ENCODE results near the gene SH3GLB2. TPM values are rescaled to one million over a fixed set of nuclear protein-coding genes. Genes with fewer than 3 reads are reported as not detected.

SH3GLB2 gene
- total RNA-seq, 1 donor from 2014 or later = 94.7 TPM

DNA sequence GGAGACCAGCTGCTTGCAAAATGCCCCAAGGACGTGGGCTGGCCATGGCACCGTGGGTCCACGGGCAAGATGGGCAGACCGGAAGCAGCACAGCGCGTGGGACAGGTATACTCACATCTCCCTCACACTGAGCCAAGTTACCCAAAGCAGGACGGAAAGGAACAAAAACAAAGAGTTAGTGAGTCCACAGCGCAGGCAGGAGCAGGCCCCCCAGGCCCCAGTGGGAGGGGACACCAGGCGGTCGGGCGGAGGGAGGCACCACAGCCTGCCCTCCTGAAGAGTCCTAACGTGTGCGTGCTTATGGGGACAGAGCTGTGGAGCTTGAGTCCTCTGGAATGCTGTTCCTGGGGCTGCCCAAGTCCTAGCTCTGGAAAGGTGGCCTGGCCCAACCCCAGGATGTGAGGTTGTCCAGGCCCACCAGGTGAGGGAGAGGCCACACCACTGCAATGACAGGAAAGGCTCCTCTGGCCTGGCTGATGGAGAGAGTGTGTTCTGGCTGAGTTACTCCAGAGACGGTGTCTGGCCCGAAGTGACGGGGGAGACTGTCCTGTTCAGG lies 15.2 kb downstream of the SH3GLB2 start:
- no peaks in the 10 kb centered on the region for H3K27me3 ChIP-seq (ENCODE audit: low read depth)
- no peak overlapping the region for H3K4me3 ChIP-seq
- no peak overlapping the region for H3K27ac ChIP-seq
- DNase-seq (no peak), ATAC-seq (no peak)
- peaks cover 82% of the 10 kb centered on the region for H3K36me3 ChIP-seq
- no peaks in the 10 kb centered on the region for H3K9me3 ChIP-seq
- intact Hi-C loops (cut with DNase I) = no loop called here
- H3K4me1 ChIP-seq = no peaks in the 10 kb centered on the region
- TF ChIP-seq, protein P1, sequence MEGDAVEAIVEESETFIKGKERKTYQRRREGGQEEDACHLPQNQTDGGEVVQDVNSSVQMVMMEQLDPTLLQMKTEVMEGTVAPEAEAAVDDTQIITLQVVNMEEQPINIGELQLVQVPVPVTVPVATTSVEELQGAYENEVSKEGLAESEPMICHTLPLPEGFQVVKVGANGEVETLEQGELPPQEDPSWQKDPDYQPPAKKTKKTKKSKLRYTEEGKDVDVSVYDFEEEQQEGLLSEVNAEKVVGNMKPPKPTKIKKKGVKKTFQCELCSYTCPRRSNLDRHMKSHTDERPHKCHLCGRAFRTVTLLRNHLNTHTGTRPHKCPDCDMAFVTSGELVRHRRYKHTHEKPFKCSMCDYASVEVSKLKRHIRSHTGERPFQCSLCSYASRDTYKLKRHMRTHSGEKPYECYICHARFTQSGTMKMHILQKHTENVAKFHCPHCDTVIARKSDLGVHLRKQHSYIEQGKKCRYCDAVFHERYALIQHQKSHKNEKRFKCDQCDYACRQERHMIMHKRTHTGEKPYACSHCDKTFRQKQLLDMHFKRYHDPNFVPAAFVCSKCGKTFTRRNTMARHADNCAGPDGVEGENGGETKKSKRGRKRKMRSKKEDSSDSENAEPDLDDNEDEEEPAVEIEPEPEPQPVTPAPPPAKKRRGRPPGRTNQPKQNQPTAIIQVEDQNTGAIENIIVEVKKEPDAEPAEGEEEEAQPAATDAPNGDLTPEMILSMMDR (IDR thresholded peaks at IDR 0.05) = no peak

DNA sequence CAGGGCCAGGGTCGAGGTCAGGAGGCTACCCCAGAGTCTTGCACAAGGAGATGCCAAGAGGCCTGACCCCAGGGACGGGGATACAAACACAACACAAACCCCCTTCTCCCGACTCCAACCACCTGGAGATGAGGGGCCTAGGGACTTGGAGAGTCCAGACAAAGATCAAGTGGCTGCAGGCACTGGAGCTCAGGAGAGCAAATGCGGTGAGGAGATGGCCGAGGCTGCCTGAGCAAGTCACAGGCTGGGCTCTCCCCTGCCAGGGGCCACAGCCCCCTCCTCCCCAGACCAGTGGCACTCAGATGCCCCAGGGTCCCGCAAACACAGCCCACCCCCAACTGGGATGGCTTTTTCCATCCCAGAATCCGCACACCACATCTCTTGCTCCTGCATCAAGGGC lies 15.8 kb downstream of the SH3GLB2 start:
- Histone ChIP-seq H3K9me3 (no peaks in the 10 kb centered on the region), H3K36me3 (peaks cover 84% of the 10 kb centered on the region), H3K27ac (no peak overlapping the region), H3K4me1 (no peaks in the 10 kb centered on the region), H3K4me3 (no peak overlapping the region), H3K27me3 (ENCODE audit: low read depth) (no peaks in the 10 kb centered on the region)
- intact Hi-C loops (cut with DNase I) = no loop called here
- TF ChIP-seq, protein P1 (IDR thresholded peaks at IDR 0.05) = no peak
- DNase-seq (no peak), ATAC-seq (no peak)

DNA sequence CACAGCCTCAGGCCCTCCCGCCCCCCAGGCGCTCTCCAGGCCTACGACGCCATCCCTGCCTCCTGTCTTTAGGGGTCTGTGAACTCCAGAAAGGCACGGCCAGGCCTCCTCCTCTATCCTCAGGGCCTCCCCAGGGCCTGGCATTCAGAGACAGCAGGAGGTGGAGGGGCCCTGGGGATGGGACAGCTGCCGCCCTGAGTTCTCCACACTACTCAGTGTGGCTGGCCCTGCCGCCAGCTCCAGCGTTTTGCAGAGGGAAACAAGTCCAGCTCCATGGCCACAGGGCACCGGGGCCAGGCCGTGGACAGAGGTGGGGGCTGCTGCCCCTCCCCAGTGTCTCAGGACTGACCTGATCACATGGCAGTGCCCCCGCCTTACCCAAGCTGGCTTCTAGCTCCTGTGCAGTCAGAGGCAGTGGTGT lies 16.4 kb downstream of the SH3GLB2 start:
- intact Hi-C loops (cut with DNase I) = no loop called here
- peaks cover 85% of the 10 kb centered on the region for H3K36me3 ChIP-seq
- ATAC-seq (no peak), DNase-seq (no peak)
- TF ChIP-seq, protein P1 (IDR thresholded peaks at IDR 0.05) = no peak
- H3K27me3 ChIP-seq (ENCODE audit: low read depth) = no peaks in the 10 kb centered on the region
- no peak overlapping the region for H3K4me3 ChIP-seq
- H3K9me3 ChIP-seq = no peaks in the 10 kb centered on the region
- peaks cover 4% of the 10 kb centered on the region for H3K4me1 ChIP-seq
- no peak overlapping the region for H3K27ac ChIP-seq

DNA sequence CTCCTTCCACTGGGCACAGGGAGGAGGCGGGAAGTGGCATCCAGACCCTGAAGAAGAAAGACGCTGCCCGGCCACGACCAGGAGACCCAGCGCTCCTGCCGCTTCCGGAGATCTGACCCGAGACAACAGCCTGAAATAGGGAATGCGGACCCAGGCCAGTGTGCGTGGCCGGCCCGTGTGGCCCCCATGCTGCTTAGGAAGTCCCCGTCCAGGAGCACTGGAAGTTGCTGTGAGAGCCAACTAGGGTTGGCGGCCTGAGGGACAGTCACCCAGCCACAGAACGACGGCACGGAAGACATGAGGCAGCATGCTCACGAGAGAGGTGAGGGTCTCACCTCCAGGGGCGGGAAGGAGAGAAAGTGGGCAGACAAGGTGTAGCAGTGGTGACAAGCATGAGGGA lies 17.0 kb downstream of the SH3GLB2 start:
- H3K4me3 ChIP-seq = no peak overlapping the region
- no peaks in the 10 kb centered on the region for H3K9me3 ChIP-seq
- H3K27me3 ChIP-seq (ENCODE audit: low read depth) = no peaks in the 10 kb centered on the region
- TF ChIP-seq, protein P1 (IDR thresholded peaks at IDR 0.05) = no peak
- H3K27ac ChIP-seq = no peak overlapping the region
- ATAC-seq (no peak), DNase-seq (no peak)
- intact Hi-C loops (cut with DNase I) = no loop called here
- peaks cover 8% of the 10 kb centered on the region for H3K4me1 ChIP-seq
- peaks cover 91% of the 10 kb centered on the region for H3K36me3 ChIP-seq

DNA sequence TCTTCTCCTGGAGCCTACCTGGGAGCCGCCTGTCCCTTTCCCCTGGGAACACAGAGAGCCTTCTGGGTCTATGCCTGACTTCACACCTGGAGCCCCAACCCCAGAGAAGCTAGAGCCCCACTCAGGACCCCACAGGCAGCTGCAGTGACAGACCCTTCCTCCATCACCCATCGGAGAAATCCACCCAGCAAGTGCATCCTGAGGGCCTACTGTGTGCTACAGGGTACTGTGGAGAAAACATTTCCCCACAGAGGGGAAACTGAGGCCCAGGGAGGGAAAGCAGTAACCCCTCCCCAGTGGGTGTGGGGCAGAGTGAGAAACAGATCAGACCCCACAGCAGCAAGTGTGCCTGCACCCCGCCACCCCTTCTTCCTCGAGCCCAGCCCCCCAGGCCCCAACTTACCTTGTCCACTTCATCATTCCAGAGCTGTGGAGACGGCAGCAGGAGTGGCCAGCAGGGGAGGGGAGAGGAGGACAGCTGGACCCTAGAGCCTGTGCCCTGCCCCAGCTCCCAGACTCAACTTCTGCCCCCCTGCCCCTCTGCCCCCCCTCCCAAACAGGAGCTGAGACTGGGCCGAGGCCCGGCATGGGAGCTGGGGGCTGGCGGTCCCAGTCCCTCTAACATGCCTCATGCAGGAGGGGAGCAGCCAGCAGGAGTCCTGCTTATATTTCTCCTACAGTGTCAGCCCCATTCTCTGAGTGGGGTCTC lies 17.7 kb downstream of the SH3GLB2 start:
- peaks cover 96% of the 10 kb centered on the region for H3K36me3 ChIP-seq
- no peak for ATAC-seq
- no peaks in the 10 kb centered on the region for H3K9me3 ChIP-seq
- DNase-seq = no peak
- H3K27ac ChIP-seq = no peak overlapping the region
- TF ChIP-seq, protein P1 (IDR thresholded peaks at IDR 0.05) = no peak
- peaks cover 8% of the 10 kb centered on the region for H3K4me1 ChIP-seq
- H3K27me3 ChIP-seq (ENCODE audit: low read depth) = no peaks in the 10 kb centered on the region
- H3K4me3 ChIP-seq = no peak overlapping the region
- intact Hi-C loops (cut with DNase I) = no loop called here
